ENCODE results near the gene UNC5C. TPM values are rescaled to one million over a fixed set of nuclear protein-coding genes. Genes with fewer than 3 reads are reported as not detected.

The UNC5C gene
- total RNA-seq, 1 donor from 2014 or later = 76.7 TPM

DNA sequence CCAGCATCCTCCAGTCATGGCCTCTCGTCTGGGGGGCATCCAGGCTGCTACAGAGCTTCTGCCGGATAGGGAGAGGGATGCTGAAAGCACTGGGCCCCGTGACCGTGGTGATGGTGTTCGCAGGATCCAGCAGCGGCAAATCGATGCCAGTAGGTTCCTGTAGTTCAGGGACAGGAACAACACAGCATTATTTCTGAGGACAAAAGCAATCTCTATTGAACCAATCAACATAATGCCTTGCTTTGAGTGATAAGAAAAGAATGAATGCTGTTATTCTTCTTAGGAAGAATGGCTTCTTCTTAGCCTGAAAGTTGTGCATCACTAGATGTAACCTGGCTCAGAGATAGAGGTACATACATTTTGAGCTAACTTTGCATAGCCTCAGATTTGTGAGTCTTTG, 378.6 kb downstream of the UNC5C start:
- Mint-ChIP-seq H3K27ac (no peak overlapping the region), H3K4me3 (no peak overlapping the region), H3K4me1 (peaks cover 21% of the 10 kb centered on the region), H3K9me3 (peaks cover 3% of the 10 kb centered on the region), H3K36me3 (peaks cover 35% of the 10 kb centered on the region), H3K27me3 (ENCODE audit: low read depth) (no peaks in the 10 kb centered on the region)
- DNase-seq (ENCODE audit: low spot score in 2 of 2, unreplicated experiment in 2 of 2) = no peak
- TF ChIP-seq, protein P1, sequence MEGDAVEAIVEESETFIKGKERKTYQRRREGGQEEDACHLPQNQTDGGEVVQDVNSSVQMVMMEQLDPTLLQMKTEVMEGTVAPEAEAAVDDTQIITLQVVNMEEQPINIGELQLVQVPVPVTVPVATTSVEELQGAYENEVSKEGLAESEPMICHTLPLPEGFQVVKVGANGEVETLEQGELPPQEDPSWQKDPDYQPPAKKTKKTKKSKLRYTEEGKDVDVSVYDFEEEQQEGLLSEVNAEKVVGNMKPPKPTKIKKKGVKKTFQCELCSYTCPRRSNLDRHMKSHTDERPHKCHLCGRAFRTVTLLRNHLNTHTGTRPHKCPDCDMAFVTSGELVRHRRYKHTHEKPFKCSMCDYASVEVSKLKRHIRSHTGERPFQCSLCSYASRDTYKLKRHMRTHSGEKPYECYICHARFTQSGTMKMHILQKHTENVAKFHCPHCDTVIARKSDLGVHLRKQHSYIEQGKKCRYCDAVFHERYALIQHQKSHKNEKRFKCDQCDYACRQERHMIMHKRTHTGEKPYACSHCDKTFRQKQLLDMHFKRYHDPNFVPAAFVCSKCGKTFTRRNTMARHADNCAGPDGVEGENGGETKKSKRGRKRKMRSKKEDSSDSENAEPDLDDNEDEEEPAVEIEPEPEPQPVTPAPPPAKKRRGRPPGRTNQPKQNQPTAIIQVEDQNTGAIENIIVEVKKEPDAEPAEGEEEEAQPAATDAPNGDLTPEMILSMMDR (IDR thresholded peaks at IDR 0.05; ENCODE audit: unreplicated experiment) = no peak

GRCh38 chr4:95167805-95168204, 381.0 kb downstream of the UNC5C start:
- peaks cover 21% of the 10 kb centered on the region for H3K4me1 Mint-ChIP-seq
- peaks cover 29% of the 10 kb centered on the region for H3K36me3 Mint-ChIP-seq
- TF ChIP-seq, protein P1 (IDR thresholded peaks at IDR 0.05; ENCODE audit: unreplicated experiment) = no peak
- no peak overlapping the region for H3K27ac Mint-ChIP-seq
- H3K27me3 Mint-ChIP-seq (ENCODE audit: low read depth) = no peaks in the 10 kb centered on the region
- no peaks in the 10 kb centered on the region for H3K9me3 Mint-ChIP-seq
- no peak overlapping the region for H3K4me3 Mint-ChIP-seq
- DNase-seq (ENCODE audit: low spot score in 2 of 2, unreplicated experiment in 2 of 2) = no peak

GRCh38 chr4:95165926-95166524, 382.7 kb downstream of the UNC5C start:
- H3K9me3 Mint-ChIP-seq = no peaks in the 10 kb centered on the region
- H3K4me1 Mint-ChIP-seq = peaks cover 21% of the 10 kb centered on the region
- no peak overlapping the region for H3K4me3 Mint-ChIP-seq
- TF ChIP-seq, protein P1 (IDR thresholded peaks at IDR 0.05; ENCODE audit: unreplicated experiment) = peak; percentile 87
- H3K27ac Mint-ChIP-seq = no peak overlapping the region
- H3K36me3 Mint-ChIP-seq = peaks cover 24% of the 10 kb centered on the region
- no peaks in the 10 kb centered on the region for H3K27me3 Mint-ChIP-seq (ENCODE audit: low read depth)
- DNase-seq (ENCODE audit: low spot score in 2 of 2, unreplicated experiment in 2 of 2) = no peak

GRCh38 chr4:95162867-95163266, 385.9 kb downstream of the UNC5C start:
- no peaks in the 10 kb centered on the region for H3K27me3 Mint-ChIP-seq (ENCODE audit: low read depth)
- peaks cover 18% of the 10 kb centered on the region for H3K4me1 Mint-ChIP-seq
- H3K27ac Mint-ChIP-seq = no peak overlapping the region
- peaks cover 7% of the 10 kb centered on the region for H3K36me3 Mint-ChIP-seq
- DNase-seq (ENCODE audit: low spot score in 2 of 2, unreplicated experiment in 2 of 2) = no peak
- H3K4me3 Mint-ChIP-seq = no peak overlapping the region
- TF ChIP-seq, protein P1 (IDR thresholded peaks at IDR 0.05; ENCODE audit: unreplicated experiment) = no peak
- no peaks in the 10 kb centered on the region for H3K9me3 Mint-ChIP-seq

DNA sequence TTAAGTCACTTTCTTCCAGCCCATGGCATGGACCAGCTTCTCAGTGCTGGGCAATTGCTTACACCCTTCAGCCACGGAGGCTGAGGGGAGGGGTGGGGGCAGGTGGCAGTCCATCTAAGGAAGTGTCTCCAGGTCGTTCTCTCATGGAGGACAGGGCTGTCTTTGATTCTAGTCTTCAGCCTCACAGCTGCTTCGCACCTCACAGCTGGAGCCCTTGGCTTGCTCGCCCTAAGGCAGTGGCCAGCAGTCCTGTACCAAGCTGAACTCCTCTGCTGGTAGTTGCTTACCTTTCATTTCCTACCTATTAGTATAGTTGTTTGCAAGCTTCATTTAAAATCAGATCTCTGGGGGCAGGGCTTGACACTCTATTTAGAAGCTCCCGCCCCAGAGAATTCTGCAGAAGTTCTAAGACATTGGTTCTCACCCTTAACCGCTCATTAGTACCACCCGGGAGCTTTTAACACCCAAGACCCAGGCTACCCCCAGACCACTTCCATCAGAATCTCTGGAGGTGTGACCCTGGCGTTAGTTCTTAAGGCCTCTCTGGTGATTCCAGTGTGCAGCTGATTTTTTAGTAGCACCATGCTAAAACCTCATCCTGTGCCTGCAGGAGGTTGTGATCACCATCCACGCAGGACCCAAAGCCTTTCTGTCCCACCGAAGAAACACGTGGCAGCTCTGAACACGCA, 386.8 kb downstream of the UNC5C start:
- H3K27ac Mint-ChIP-seq = no peak overlapping the region
- H3K9me3 Mint-ChIP-seq = no peaks in the 10 kb centered on the region
- TF ChIP-seq, protein P1 (IDR thresholded peaks at IDR 0.05; ENCODE audit: unreplicated experiment) = no peak
- H3K4me1 Mint-ChIP-seq = peaks cover 11% of the 10 kb centered on the region
- H3K36me3 Mint-ChIP-seq = no peaks in the 10 kb centered on the region
- no peak for DNase-seq (ENCODE audit: low spot score in 2 of 2, unreplicated experiment in 2 of 2)
- H3K4me3 Mint-ChIP-seq = no peak overlapping the region
- H3K27me3 Mint-ChIP-seq (ENCODE audit: low read depth) = no peaks in the 10 kb centered on the region
